ENCODE results near the gene NAALADL2.

- TF ChIP-seq JUND (IDR thresholded peaks at IDR 0.05; ENCODE audit: borderline replicate concordance, low read depth, low read length), result no peak
- TF ChIP-seq JUND (tag; IDR thresholded peaks at IDR 0.05; ENCODE audit: borderline replicate concordance, low read depth, low read length), result no peak
- TF ChIP-seq, protein P1, sequence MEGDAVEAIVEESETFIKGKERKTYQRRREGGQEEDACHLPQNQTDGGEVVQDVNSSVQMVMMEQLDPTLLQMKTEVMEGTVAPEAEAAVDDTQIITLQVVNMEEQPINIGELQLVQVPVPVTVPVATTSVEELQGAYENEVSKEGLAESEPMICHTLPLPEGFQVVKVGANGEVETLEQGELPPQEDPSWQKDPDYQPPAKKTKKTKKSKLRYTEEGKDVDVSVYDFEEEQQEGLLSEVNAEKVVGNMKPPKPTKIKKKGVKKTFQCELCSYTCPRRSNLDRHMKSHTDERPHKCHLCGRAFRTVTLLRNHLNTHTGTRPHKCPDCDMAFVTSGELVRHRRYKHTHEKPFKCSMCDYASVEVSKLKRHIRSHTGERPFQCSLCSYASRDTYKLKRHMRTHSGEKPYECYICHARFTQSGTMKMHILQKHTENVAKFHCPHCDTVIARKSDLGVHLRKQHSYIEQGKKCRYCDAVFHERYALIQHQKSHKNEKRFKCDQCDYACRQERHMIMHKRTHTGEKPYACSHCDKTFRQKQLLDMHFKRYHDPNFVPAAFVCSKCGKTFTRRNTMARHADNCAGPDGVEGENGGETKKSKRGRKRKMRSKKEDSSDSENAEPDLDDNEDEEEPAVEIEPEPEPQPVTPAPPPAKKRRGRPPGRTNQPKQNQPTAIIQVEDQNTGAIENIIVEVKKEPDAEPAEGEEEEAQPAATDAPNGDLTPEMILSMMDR (IDR thresholded peaks at IDR 0.05 in 2 of 3, conservative IDR thresholded peaks at IDR 0.05 in 1 of 3; ENCODE audit: insufficient read depth in 2 of 3, low read depth in 1 of 3, low read length in 3 of 3), result no peak
- no peak for TF ChIP-seq ZFP36 (IDR thresholded peaks at IDR 0.05; ENCODE audit: low read depth, low read length, partially characterized antibody)
- no peak for TF ChIP-seq MAX (CRISPR knock-in tag; IDR thresholded peaks at IDR 0.05)
Measured at GRCh38 chr3:175456466-175456865, 597.3 kb downstream of the NAALADL2 start.
